ENCODE measurements around the gene CHD6.

The CHD6 gene

DNA sequence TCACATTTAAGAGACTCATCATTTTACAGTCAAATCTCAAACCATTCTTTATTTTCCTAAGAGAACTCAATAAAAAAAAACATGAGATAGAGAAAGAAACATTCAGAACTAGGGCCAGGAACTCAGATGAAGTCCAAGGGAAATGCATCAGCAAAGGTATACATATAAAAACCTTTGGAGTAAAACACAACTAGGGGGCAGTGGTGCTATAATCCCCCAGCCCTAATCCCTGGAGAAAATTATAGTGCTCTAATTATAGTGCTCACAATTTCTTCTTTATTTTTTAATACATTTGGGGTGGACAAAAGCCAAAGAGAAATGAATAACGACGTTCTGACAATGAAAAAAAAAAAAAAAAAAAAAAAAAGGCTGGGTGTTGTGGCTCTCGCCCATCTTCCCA is 151.0 kb downstream of the CHD6 start:
- TF ChIP-seq, protein P1, sequence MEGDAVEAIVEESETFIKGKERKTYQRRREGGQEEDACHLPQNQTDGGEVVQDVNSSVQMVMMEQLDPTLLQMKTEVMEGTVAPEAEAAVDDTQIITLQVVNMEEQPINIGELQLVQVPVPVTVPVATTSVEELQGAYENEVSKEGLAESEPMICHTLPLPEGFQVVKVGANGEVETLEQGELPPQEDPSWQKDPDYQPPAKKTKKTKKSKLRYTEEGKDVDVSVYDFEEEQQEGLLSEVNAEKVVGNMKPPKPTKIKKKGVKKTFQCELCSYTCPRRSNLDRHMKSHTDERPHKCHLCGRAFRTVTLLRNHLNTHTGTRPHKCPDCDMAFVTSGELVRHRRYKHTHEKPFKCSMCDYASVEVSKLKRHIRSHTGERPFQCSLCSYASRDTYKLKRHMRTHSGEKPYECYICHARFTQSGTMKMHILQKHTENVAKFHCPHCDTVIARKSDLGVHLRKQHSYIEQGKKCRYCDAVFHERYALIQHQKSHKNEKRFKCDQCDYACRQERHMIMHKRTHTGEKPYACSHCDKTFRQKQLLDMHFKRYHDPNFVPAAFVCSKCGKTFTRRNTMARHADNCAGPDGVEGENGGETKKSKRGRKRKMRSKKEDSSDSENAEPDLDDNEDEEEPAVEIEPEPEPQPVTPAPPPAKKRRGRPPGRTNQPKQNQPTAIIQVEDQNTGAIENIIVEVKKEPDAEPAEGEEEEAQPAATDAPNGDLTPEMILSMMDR (conservative IDR thresholded peaks at IDR 0.05; ENCODE audit: low read depth), result no peak
- POLR2A ChIA-PET (ENCODE audit: low non-redundant PET), result no interaction called here
- DNase-seq (ENCODE audit: low spot score), result no peak
- CTCF ChIA-PET, result interaction anchor here (0.7 kb wide), 2 partner anchors 23 to 499 kb away, joined by 3 read pairs; no protein-coding TSS in a partner anchor
- H3K27ac ChIP-seq, result no peak overlapping the region

DNA sequence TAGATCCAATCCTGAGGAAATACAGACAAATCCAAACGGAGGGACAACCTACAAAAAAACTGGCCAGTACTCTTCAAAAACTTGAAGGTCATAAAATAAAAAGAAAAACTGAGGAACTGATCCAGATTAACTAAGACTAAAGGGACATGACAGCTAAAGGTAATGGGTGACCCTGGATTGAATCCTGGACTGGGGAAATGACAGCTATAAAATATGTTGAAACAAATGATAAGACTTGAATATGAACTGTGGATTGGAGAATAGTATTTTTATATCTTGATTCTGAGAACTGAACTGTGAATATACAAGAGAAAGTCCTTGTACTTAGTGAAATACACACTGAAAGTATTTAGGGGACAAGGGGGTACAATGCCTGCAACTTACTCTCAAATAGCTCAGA is 154.6 kb downstream of the CHD6 start:
- TF ChIP-seq, protein P1 (conservative IDR thresholded peaks at IDR 0.05; ENCODE audit: low read depth), result no peak
- DNase-seq (ENCODE audit: low spot score), result no peak
- POLR2A ChIA-PET (ENCODE audit: low non-redundant PET), result no interaction called here
- no peak overlapping the region for H3K27ac ChIP-seq
- CTCF ChIA-PET, result no interaction called here

DNA sequence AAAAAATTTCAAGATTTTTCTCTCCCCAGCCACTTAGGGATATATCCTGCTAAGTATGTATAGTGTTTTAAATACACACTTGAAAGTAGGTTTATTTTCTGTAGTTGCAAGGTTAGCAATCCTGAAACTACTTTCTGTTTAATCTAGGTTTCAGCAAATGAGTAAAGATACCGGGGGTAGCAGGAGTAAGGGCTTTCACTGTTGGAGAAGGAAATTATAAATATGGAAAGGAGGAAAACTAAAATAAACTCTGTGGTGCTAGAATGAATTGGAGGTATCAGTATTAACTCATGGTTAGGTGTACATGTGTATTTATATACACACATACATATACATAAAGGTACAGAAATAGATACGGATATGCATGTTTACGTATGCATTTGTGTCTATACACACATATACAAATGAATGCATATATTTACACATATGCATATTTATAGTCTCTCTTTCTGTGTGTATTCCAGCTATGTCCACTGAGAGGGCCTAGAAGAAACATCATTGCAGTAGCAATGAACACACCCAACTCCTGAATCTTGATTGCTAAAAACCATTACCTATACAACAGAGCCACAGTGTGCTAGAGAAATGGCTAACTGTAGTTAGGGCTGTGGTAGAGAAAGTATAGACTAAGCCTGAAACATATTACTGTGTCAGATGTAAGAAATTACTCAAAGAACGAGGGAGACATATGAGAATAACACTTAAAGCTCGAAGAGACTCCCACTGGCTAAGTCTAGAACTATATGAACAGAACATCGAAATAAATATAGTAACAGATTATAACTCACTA is 155.6 kb downstream of the CHD6 start:
- POLR2A ChIA-PET (ENCODE audit: low non-redundant PET), result no interaction called here
- TF ChIP-seq, protein P1 (conservative IDR thresholded peaks at IDR 0.05; ENCODE audit: low read depth), result no peak

DNA sequence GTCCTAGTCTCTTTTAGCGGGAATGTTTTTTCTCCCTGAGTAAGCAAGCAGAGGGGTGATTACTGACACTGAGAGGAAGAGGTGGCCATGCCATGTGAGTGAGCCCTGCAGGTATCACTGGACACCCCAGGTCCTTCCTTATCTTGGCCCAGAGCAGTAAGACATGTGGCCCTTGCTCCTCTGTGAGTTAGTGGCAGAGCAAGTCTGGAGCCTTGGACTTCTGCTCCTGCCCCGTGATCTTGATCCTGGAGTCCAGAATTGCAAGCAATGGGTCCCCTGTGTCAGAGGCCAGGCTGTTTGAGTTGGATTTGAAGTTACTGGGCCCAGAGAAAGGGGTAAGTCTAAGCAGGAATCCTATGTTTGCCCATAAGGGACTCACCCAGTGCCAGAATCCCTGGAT is 159.4 kb downstream of the CHD6 start:
- H3K27ac ChIP-seq, result no peak overlapping the region
- TF ChIP-seq, protein P1 (conservative IDR thresholded peaks at IDR 0.05; ENCODE audit: low read depth), result no peak
- CTCF ChIA-PET, result no interaction called here
- POLR2A ChIA-PET (ENCODE audit: low non-redundant PET), result no interaction called here
- DNase-seq (ENCODE audit: low spot score), result no peak

More for the DNA sequence above, 155.6 kb downstream of the CHD6 start:
- DNase-seq (ENCODE audit: low spot score), result no peak
- CTCF ChIA-PET, result no interaction called here
- no peak overlapping the region for H3K27ac ChIP-seq

DNA sequence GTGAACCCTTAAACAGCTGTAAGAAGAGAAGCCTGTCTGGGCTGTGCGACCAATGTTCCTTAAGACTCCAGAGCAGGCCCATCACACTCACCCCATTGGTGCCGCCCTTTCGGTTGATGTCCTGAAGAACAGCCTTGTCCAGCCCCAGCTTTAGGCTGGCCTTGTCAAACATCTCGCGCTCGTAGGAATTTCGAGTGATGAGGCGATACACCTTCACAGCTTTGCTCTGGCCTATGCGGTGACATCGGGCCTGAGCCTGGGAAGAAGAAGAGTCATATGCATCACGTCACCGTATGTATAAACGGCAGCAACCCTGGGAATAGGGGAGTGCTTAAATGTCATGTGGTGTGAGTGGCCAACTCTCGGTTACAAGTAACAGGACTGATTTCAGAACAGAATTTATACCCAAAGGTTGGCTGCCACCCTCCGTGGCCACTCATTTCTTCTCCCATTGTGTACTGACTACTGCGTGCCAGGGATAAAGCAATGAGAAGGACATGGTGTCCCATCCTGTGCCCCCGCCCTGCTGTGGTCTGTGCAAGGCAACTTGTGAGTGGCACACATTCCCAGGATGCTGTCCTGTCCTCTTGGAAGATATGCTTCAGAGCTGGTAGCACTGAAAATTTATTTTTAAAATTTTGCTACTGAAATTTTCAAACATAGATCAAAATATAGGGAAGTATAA is 160.9 kb downstream of the CHD6 start:
- DNase-seq (ENCODE audit: low spot score), result no peak
- ChIA-PET CTCF (interaction anchor here (0.7 kb wide), 1 partner anchor 710 kb away, joined by 3 read pairs; no protein-coding TSS in a partner anchor), POLR2A (ENCODE audit: low non-redundant PET) (no interaction called here)
- H3K27ac ChIP-seq, result no peak overlapping the region
- TF ChIP-seq, protein P1 (conservative IDR thresholded peaks at IDR 0.05; ENCODE audit: low read depth), result no peak

DNA sequence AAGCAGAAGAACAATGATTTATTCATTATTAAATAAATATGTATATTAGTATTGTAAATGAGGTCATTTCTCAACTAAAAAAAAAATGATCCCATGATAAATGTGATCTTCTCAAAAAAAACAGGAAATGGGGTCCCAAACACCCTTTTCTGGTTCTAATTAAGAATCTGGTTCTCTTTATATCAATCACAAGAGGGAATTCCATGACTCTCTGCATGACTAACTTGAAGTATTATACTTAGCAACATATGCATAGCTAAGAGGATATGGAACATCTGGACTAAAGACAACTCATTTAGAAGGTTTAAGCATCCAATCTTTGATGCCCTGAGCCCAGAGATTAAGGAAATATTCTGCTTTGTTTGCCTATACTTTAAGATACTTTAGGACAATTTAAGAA is 161.8 kb downstream of the CHD6 start:
- no peak overlapping the region for H3K27ac ChIP-seq
- TF ChIP-seq, protein P1 (conservative IDR thresholded peaks at IDR 0.05; ENCODE audit: low read depth), result no peak
- no peak for DNase-seq (ENCODE audit: low spot score)
- CTCF ChIA-PET, result interaction anchor here (0.6 to 0.7 kb wide), 3 partner anchors 15 to 711 kb away, joined by 3 read pairs; partner anchors contain the start of gene LPIN3
- POLR2A ChIA-PET (ENCODE audit: low non-redundant PET), result no interaction called here
